ENCODE results near the gene KRTAP10-4. TPM values are rescaled to one million over a fixed set of nuclear protein-coding genes. Genes with fewer than 3 reads are reported as not detected.

The KRTAP10-4 gene
- total RNA-seq, 1 donor from 2014 or later, result not detected

DNA sequence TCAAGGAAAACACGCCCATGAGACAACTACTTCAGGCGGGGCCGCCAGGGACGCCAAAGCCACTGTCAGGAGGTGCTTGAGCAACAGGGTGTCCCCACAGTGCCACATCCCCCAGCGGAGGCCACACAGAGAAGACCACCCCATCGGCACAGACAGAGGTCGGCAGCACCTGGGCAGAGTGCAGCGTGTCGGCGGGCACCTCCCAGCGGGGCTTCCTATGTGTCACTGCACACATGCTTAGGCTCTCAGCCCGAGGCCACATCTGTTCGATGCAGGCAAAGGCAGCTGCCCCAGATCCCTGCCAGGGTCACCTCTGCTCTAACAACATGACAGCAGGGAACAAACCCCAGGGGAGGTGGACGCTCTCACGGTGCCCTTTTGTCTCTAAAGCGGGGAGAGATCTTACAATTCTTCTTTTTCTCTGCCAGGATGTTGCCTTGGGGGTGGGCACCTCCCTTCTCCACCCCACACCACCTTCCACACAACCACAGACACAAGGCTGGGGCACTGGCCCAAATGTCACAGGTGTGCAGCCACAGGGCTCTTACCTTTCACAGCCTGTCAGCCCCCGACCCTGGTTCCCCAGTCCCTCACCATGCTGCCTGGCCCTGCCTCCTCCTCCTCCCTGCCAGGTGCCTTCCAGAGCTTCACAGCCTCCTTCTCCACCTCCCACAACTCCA, 42.5 kb downstream of the KRTAP10-4 start:
- H3K27ac Mint-ChIP-seq (ENCODE audit: unreplicated experiment), result no peak overlapping the region
- H3K9me3 Mint-ChIP-seq (ENCODE audit: unreplicated experiment), result peaks cover 8% of the 10 kb centered on the region
- TF ChIP-seq, protein P1, sequence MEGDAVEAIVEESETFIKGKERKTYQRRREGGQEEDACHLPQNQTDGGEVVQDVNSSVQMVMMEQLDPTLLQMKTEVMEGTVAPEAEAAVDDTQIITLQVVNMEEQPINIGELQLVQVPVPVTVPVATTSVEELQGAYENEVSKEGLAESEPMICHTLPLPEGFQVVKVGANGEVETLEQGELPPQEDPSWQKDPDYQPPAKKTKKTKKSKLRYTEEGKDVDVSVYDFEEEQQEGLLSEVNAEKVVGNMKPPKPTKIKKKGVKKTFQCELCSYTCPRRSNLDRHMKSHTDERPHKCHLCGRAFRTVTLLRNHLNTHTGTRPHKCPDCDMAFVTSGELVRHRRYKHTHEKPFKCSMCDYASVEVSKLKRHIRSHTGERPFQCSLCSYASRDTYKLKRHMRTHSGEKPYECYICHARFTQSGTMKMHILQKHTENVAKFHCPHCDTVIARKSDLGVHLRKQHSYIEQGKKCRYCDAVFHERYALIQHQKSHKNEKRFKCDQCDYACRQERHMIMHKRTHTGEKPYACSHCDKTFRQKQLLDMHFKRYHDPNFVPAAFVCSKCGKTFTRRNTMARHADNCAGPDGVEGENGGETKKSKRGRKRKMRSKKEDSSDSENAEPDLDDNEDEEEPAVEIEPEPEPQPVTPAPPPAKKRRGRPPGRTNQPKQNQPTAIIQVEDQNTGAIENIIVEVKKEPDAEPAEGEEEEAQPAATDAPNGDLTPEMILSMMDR (IDR thresholded peaks at IDR 0.05; ENCODE audit: unreplicated experiment), result no peak
- peaks cover 4% of the 10 kb centered on the region for H3K27me3 Mint-ChIP-seq (ENCODE audit: unreplicated experiment)
- H3K36me3 Mint-ChIP-seq (ENCODE audit: low read depth, unreplicated experiment), result peaks cover 10% of the 10 kb centered on the region
- H3K4me3 Mint-ChIP-seq (ENCODE audit: unreplicated experiment), result no peak overlapping the region
- H3K4me1 Mint-ChIP-seq (ENCODE audit: unreplicated experiment), result peaks cover 7% of the 10 kb centered on the region
- no peak for DNase-seq (ENCODE audit: low spot score)

DNA sequence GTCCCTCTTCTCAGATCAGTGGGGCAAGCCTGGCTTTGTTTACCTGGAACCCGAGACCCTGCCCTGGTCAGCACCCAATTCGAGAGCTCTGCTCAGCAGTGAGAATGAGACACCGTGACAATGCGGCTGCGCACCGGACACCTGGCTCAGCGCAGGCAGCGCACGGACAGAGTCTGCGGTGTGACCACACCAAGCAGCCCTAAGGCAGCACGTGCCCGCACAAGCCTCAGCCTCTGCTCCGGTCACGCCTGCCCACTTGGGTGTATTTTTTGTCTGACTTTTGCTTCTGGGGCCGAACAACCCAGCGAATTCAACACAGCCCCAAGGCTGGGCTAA, 43.0 kb downstream of the KRTAP10-4 start:
- no peak overlapping the region for H3K4me3 Mint-ChIP-seq (ENCODE audit: unreplicated experiment)
- DNase-seq (ENCODE audit: low spot score), result no peak
- TF ChIP-seq, protein P1 (IDR thresholded peaks at IDR 0.05; ENCODE audit: unreplicated experiment), result no peak
- H3K27me3 Mint-ChIP-seq (ENCODE audit: unreplicated experiment), result peaks cover 4% of the 10 kb centered on the region
- H3K4me1 Mint-ChIP-seq (ENCODE audit: unreplicated experiment), result peaks cover 7% of the 10 kb centered on the region
- no peak overlapping the region for H3K27ac Mint-ChIP-seq (ENCODE audit: unreplicated experiment)
- H3K36me3 Mint-ChIP-seq (ENCODE audit: low read depth, unreplicated experiment), result peaks cover 7% of the 10 kb centered on the region
- H3K9me3 Mint-ChIP-seq (ENCODE audit: unreplicated experiment), result peaks cover 6% of the 10 kb centered on the region

DNA sequence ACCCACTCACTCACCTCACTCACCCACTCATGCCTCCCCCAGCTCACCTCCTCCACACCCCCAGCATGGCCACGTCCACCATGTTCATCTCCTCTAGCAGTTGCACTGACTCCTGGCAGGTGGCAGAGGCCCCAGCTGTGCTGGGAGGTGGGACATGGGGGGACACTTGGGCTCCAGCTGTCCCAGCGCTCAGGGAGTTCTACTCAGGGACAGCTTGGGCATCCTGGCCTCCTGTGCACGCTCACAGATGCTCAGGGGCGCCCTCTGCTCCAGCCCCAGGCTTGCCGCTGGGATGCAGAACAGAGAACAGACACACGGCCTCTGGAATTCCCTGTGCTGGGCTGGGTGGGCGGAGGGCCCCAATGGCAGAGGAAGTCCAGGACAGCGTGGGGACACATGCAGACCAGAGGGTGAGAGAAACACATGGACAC, 43.6 kb downstream of the KRTAP10-4 start:
- H3K36me3 Mint-ChIP-seq (ENCODE audit: low read depth, unreplicated experiment), result peaks cover 4% of the 10 kb centered on the region
- DNase-seq (ENCODE audit: low spot score), result no peak
- peaks cover 7% of the 10 kb centered on the region for H3K4me1 Mint-ChIP-seq (ENCODE audit: unreplicated experiment)
- TF ChIP-seq, protein P1 (IDR thresholded peaks at IDR 0.05; ENCODE audit: unreplicated experiment), result no peak
- no peak overlapping the region for H3K4me3 Mint-ChIP-seq (ENCODE audit: unreplicated experiment)
- no peak overlapping the region for H3K27ac Mint-ChIP-seq (ENCODE audit: unreplicated experiment)
- peaks cover 4% of the 10 kb centered on the region for H3K9me3 Mint-ChIP-seq (ENCODE audit: unreplicated experiment)
- H3K27me3 Mint-ChIP-seq (ENCODE audit: unreplicated experiment), result peaks cover 4% of the 10 kb centered on the region

DNA sequence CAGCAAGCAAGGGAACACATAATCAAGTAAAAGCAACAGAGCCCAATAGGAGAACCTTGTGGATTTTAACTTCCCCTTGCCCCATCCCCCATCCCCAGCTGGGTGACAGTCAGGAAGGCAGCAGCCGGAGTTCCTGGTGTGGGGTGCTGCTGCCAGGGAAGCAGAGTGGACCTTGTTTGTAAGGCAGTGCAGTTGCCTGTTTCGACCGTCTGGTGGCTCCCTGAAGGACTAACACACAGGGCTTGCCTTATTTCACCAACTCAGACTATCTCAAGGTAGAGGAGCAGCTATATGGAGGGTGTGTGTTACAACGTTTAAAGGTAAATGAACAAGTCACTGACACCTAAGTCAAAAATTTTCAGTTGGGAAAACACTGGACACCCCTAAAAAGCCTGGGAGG, 45.0 kb downstream of the KRTAP10-4 start:
- no peaks in the 10 kb centered on the region for H3K9me3 Mint-ChIP-seq (ENCODE audit: unreplicated experiment)
- no peak overlapping the region for H3K4me3 Mint-ChIP-seq (ENCODE audit: unreplicated experiment)
- TF ChIP-seq, protein P1 (IDR thresholded peaks at IDR 0.05; ENCODE audit: unreplicated experiment), result no peak
- peaks cover 2% of the 10 kb centered on the region for H3K27me3 Mint-ChIP-seq (ENCODE audit: unreplicated experiment)
- H3K36me3 Mint-ChIP-seq (ENCODE audit: low read depth, unreplicated experiment), result no peaks in the 10 kb centered on the region
- no peak overlapping the region for H3K27ac Mint-ChIP-seq (ENCODE audit: unreplicated experiment)
- peaks cover 7% of the 10 kb centered on the region for H3K4me1 Mint-ChIP-seq (ENCODE audit: unreplicated experiment)
- no peak for DNase-seq (ENCODE audit: low spot score)

DNA sequence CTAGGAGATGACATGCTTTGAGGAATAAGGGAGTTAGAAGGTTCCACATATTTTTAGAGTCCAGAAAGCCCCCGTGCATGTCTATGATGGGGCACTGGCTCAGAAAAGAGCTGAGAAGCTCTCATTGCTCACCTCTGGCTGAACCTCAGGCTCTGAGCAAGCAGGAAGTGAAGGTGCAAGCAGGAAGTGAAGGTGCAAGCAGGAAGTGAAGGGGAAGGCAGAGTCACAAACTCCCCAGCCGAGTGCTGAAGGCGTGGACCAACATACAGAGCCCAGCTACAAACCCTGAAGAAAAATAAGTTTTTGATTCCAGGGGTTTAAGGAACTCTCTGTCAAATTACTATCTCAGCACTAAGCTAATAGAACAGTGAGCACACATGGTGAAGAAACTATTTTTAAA, 45.4 kb downstream of the KRTAP10-4 start:
- no peak for DNase-seq (ENCODE audit: low spot score)
- H3K4me3 Mint-ChIP-seq (ENCODE audit: unreplicated experiment), result no peak overlapping the region
- no peaks in the 10 kb centered on the region for H3K36me3 Mint-ChIP-seq (ENCODE audit: low read depth, unreplicated experiment)
- no peak overlapping the region for H3K27ac Mint-ChIP-seq (ENCODE audit: unreplicated experiment)
- TF ChIP-seq, protein P1 (IDR thresholded peaks at IDR 0.05; ENCODE audit: unreplicated experiment), result no peak
- no peaks in the 10 kb centered on the region for H3K9me3 Mint-ChIP-seq (ENCODE audit: unreplicated experiment)
- peaks cover 2% of the 10 kb centered on the region for H3K27me3 Mint-ChIP-seq (ENCODE audit: unreplicated experiment)
- H3K4me1 Mint-ChIP-seq (ENCODE audit: unreplicated experiment), result peaks cover 7% of the 10 kb centered on the region
